Measurements from ENCODE around the gene CACNA1A. TPM values are rescaled to one million over a fixed set of nuclear protein-coding genes. Genes with fewer than 3 reads are reported as not detected.

Gene CACNA1A
- total RNA-seq, 2 experiments from 2014 or later, result 0.33 to 0.35 TPM

DNA sequence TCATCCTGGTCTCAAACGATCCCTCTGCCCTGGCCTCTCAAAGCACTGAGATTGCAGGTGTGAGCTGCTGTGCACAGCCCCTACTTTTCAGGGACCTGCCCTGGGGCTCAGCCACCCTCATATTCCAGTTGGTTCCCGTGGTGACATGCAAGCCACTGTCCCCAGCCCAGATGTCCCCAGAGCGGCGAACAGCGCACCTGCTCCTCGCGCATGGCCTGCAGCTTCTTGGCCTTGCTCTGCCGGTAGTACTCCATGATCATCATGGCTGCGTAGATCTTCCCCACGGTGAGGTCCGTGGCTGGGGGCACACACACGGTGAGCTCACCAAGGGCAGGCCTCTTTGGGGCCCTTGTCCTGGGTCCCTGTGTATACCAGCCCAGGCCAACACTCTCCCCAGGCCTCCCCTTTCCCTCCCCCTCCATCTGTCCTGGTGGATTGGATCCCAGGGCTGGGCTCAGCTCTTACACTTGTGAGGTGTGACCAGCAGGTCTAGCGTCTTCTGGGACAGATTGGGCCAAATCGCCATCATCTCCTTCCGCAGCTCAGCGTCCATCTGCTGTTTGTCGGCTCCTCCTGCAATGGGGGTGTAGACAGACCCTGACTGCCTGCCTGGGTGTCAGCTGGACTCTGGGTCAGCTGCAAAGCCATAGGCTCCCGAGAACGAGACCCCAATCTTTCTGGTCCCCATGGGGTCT, 292.1 kb downstream of the CACNA1A start:
- Mint-ChIP-seq H3K36me3 (ENCODE audit: low read depth) (no peaks in the 10 kb centered on the region), H3K27me3 (ENCODE audit: low read depth) (no peaks in the 10 kb centered on the region), H3K9me3 (no peaks in the 10 kb centered on the region), H3K4me3 (no peak overlapping the region), H3K27ac (no peak overlapping the region), H3K4me1 (ENCODE audit: low read depth) (peaks cover 24% of the 10 kb centered on the region)
- intact Hi-C loops (cut with micrococcal nuclease), result no loop called here
- CTCF ChIA-PET, result interaction anchor here (0.7 to 2.0 kb wide), 5 partner anchors 20 to 56 kb away, joined by 3 to 9 read pairs (median 4); no protein-coding TSS in a partner anchor
- DNase-seq, result no peak

GRCh38 chr19:13212759-13213330, 293.4 kb downstream of the CACNA1A start:
- CTCF ChIA-PET, result interaction anchor here (0.9 to 2.0 kb wide), 6 partner anchors 10 to 58 kb away, joined by 3 to 9 read pairs (median 3); no protein-coding TSS in a partner anchor
- Mint-ChIP-seq H3K27ac (no peak overlapping the region), H3K36me3 (ENCODE audit: low read depth) (no peaks in the 10 kb centered on the region), H3K4me1 (ENCODE audit: low read depth) (peaks cover 33% of the 10 kb centered on the region), H3K27me3 (ENCODE audit: low read depth) (no peaks in the 10 kb centered on the region), H3K4me3 (no peak overlapping the region), H3K9me3 (no peaks in the 10 kb centered on the region)
- intact Hi-C loops (cut with micrococcal nuclease), result loop anchor here (1.0 to 2.0 kb wide), 2 partner anchors 22 to 49 kb away; no protein-coding TSS in a partner anchor
- peak; percentile 89 for DNase-seq

- CTCF ChIA-PET, result interaction anchor here (0.9 to 1.5 kb wide), 4 partner anchors 9 to 26 kb away, joined by 3 to 4 read pairs (median 3); no protein-coding TSS in a partner anchor
- no peaks in the 10 kb centered on the region for H3K36me3 Mint-ChIP-seq (ENCODE audit: low read depth)
- H3K4me1 Mint-ChIP-seq (ENCODE audit: low read depth), result peaks cover 32% of the 10 kb centered on the region
- no peaks in the 10 kb centered on the region for H3K27me3 Mint-ChIP-seq (ENCODE audit: low read depth)
- no peaks in the 10 kb centered on the region for H3K9me3 Mint-ChIP-seq
- DNase-seq, result no peak
- H3K4me3 Mint-ChIP-seq, result no peak overlapping the region
- intact Hi-C loops (cut with micrococcal nuclease), result loop anchor here (2.0 kb wide), 1 partner anchor 23 kb away; no protein-coding TSS in a partner anchor
- H3K27ac Mint-ChIP-seq, result no peak overlapping the region
Observed at GRCh38 chr19:13211426-13212308, 294.6 kb downstream of the CACNA1A start.

- Mint-ChIP-seq H3K27ac (no peak overlapping the region), H3K9me3 (no peaks in the 10 kb centered on the region)
- CTCF ChIA-PET, result interaction anchor here (1.5 kb wide), 1 partner anchor 10 kb away, joined by 4 read pairs; no protein-coding TSS in a partner anchor
Observed at GRCh38 chr19:13210941-13211340, 295.3 kb downstream of the CACNA1A start.

GRCh38 chr19:13210339-13210775, 295.9 kb downstream of the CACNA1A start:
- Mint-ChIP-seq H3K27me3 (ENCODE audit: low read depth) (no peaks in the 10 kb centered on the region), H3K36me3 (ENCODE audit: low read depth) (no peaks in the 10 kb centered on the region), H3K9me3 (no peaks in the 10 kb centered on the region), H3K27ac (no peak overlapping the region), H3K4me1 (ENCODE audit: low read depth) (peaks cover 23% of the 10 kb centered on the region), H3K4me3 (no peak overlapping the region)
- CTCF ChIA-PET, result no interaction called here
- no peak for DNase-seq
- intact Hi-C loops (cut with micrococcal nuclease), result no loop called here

More at GRCh38 chr19:13210941-13211340, 295.3 kb downstream of the CACNA1A start:
- intact Hi-C loops (cut with micrococcal nuclease), result no loop called here
- no peak for DNase-seq
- Mint-ChIP-seq H3K4me3 (no peak overlapping the region), H3K4me1 (ENCODE audit: low read depth) (peaks cover 29% of the 10 kb centered on the region), H3K36me3 (ENCODE audit: low read depth) (no peaks in the 10 kb centered on the region), H3K27me3 (ENCODE audit: low read depth) (no peaks in the 10 kb centered on the region)

DNA sequence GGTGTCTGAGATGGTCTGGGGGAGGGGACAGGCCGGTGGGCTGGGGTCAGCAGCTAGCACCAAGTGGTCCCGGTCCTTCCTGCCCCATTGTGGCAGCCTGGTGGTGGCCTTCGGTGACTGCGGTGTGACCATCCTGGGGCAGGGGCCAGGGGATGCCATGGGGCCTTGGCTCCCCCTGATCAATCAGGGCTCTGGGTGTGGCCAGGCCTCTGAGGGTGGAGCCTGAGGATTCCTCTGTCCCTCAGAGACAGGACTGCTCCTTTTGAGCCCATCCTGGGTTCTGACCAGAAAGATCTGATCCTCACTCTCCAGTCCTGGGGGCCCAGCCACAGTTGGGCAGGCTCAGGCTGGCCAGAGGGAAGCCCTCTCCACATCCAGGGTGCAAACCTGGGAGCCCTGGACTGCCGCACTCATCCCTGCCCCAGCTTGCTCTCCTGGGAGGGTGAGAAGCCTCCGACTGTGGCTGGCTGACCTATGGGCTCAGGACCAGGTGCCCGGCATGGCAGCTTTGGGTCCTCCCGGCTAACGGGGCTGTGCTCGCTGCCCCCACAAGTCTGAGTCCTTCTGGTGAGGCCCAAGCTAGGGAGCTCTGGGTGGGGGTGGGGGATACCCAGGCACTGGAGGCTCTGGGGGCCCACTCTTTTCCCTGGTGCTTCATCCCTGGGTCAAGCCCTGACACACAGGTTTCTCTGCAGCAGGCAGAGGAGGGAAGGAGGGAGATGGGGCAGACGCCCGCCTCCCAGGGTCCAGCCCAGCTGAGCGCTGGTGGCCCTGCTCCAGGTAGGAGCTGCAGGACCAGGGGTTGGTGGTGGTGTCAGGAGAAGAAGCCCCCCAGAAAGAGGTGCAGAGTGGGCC, 296.6 kb downstream of the CACNA1A start:
- Mint-ChIP-seq H3K4me1 (ENCODE audit: low read depth) (peaks cover 23% of the 10 kb centered on the region), H3K27me3 (ENCODE audit: low read depth) (no peaks in the 10 kb centered on the region), H3K9me3 (no peaks in the 10 kb centered on the region), H3K4me3 (peak overlapping the region; percentile 60), H3K36me3 (ENCODE audit: low read depth) (no peaks in the 10 kb centered on the region), H3K27ac (peak overlapping the region; percentile 69)
- intact Hi-C loops (cut with micrococcal nuclease), result loop anchor here (2.0 kb wide), 2 partner anchors 111 to 1313 kb away; no protein-coding TSS in a partner anchor
- CTCF ChIA-PET, result no interaction called here
- no peak for DNase-seq

- Mint-ChIP-seq H3K27ac (peak overlapping the region; percentile 69), H3K36me3 (ENCODE audit: low read depth) (no peaks in the 10 kb centered on the region), H3K9me3 (no peaks in the 10 kb centered on the region), H3K27me3 (ENCODE audit: low read depth) (no peaks in the 10 kb centered on the region), H3K4me1 (ENCODE audit: low read depth) (peaks cover 23% of the 10 kb centered on the region), H3K4me3 (peak overlapping the region; percentile 60)
- intact Hi-C loops (cut with micrococcal nuclease), result loop anchor here (1.0 to 2.0 kb wide), 7 partner anchors 15 to 1314 kb away; no protein-coding TSS in a partner anchor
- no peak for DNase-seq
- CTCF ChIA-PET, result no interaction called here
Observed at GRCh38 chr19:13208672-13209483, 297.4 kb downstream of the CACNA1A start.

- Mint-ChIP-seq H3K27ac (peak overlapping the region; percentile 94), H3K36me3 (ENCODE audit: low read depth) (no peaks in the 10 kb centered on the region), H3K4me1 (ENCODE audit: low read depth) (peaks cover 22% of the 10 kb centered on the region), H3K27me3 (ENCODE audit: low read depth) (no peaks in the 10 kb centered on the region), H3K4me3 (peak overlapping the region; percentile 76), H3K9me3 (no peaks in the 10 kb centered on the region)
- peak; percentile 87 for DNase-seq
- CTCF ChIA-PET, result interaction anchor here (0.5 kb wide), 1 partner anchor 103 kb away, joined by 3 read pairs; no protein-coding TSS in a partner anchor
- intact Hi-C loops (cut with micrococcal nuclease), result loop anchor here (1.0 to 2.0 kb wide), 7 partner anchors 14 to 1315 kb away; no protein-coding TSS in a partner anchor
Observed at GRCh38 chr19:13207846-13208671, 298.2 kb downstream of the CACNA1A start.

DNA sequence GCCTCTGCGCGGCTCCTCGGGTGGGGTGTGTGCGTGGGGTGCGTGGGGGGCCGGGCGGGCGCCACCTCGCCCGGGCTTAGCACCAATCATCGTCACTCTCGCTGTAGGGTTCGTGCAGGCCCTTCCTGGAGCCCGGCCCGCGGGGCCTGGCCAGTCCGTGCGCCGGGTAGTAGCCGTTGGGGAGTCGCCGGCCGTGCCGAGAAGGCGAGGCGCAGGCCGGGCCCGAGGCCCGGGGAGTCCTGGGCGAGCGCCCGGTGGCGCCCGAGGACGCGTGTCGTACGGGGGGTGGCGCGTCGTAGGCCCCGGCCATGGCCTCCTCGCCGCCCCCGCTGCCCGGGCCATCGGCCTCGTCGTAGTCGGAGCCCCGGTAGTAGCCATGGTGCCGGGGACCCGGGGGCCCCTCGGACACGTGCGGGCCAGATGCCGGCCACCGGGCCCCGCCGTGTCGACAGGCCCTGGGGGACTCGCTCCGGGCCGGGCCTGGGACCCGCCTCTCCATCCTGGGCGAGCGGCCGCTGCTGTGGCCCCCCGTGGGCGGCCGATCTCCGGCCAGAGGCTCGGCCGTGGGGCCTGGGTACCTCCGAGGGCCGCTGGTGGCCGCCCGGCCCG, 298.9 kb downstream of the CACNA1A start:
- Mint-ChIP-seq H3K4me3 (no peak overlapping the region), H3K9me3 (no peaks in the 10 kb centered on the region), H3K27me3 (ENCODE audit: low read depth) (no peaks in the 10 kb centered on the region), H3K4me1 (ENCODE audit: low read depth) (peaks cover 18% of the 10 kb centered on the region), H3K27ac (no peak overlapping the region), H3K36me3 (ENCODE audit: low read depth) (no peaks in the 10 kb centered on the region)
- DNase-seq, result no peak
- CTCF ChIA-PET, result interaction anchor here (1.0 kb wide), 1 partner anchor 12 kb away, joined by 3 read pairs; no protein-coding TSS in a partner anchor
- intact Hi-C loops (cut with micrococcal nuclease), result no loop called here

GRCh38 chr19:13206587-13206986, 299.7 kb downstream of the CACNA1A start:
- Mint-ChIP-seq H3K36me3 (ENCODE audit: low read depth) (no peaks in the 10 kb centered on the region), H3K9me3 (no peaks in the 10 kb centered on the region), H3K4me3 (peak overlapping the region; percentile 33), H3K4me1 (ENCODE audit: low read depth) (peaks cover 18% of the 10 kb centered on the region), H3K27me3 (ENCODE audit: low read depth) (no peaks in the 10 kb centered on the region), H3K27ac (no peak overlapping the region)
- intact Hi-C loops (cut with micrococcal nuclease), result no loop called here
- no peak for DNase-seq
- CTCF ChIA-PET, result interaction anchor here (0.6 to 1.0 kb wide), 4 partner anchors 12 to 1050 kb away, joined by 3 read pairs; partner anchors contain the start of gene ZNF625

All from activated naive CD4-positive, alpha-beta T cell treated with anti-CD3 and anti-CD28 coated beads for 36 hours (primary cell).